HEK293T (cell line): Measurements from ENCODE around the gene CEP164.

Experiments
- FOXM1 ChIP-seq: fragments of 450-650 bp; IDR thresholded peaks from 2 replicates; pipeline ENCODE4 v1.6.1; 2017; ENCODE audit warnings: mild to moderate bottlenecking, borderline replicate concordance
- ZNF384 ChIP-seq: fragments of 450-650 bp; IDR thresholded peaks from 2 replicates; pipeline ENCODE4 v1.6.1; 2016

DNA sequence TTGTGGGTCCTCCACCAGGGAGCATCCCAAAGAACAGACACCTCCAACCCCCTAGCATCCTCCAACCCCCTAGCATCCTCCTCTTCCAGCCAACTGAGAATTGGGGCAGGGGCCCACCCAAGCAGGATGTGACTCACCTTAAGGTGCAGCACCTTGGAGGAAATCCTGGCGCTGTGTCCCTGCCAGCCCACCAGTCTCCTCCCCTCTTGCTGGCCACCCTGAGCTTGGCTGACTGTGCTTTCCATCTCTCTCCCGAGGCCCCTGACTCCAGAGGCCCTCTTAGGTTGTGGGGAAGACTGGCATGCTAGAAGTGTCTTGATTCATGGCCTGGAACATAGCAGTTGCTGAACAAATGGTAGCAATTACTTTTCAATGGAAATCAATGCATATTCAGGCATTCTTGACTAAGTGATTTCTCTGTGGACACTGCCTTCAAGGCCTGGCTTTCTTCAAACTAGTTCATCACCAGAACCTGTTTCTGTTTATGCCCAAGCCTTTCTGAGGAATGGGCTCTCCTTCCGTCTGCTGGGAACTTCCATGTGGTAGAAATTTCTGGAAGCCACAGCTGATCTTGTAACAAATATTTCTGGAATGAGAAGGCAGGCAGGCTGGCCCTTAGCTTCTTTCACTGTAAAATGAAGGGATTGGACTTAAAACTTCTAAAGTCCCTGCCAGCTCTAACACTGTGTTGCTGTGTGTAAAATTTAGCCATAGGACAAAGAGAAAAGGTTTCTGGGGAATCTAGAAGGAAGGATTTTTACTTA lies 60.5 kb downstream of the CEP164 start:
- no peak for TF ChIP-seq ZNF384
- TF ChIP-seq FOXM1 = no peak
